Measurements from ENCODE around the gene FPR3. TPM values are rescaled to one million over a fixed set of nuclear protein-coding genes. Genes with fewer than 3 reads are reported as not detected.
"Not testable (repeated sequence)": the region's sequence is repeated elsewhere in the genome, so short reads cannot be mapped to it uniquely, and the experiment has no call there.

The FPR3 gene
- total and polyA plus RNA-seq, 11 donors: 0.38 to 35.5 (median 2.9) TPM

- peak overlapping the region in 9 of 12 donors; percentile 27 to 91 (median 49) for H3K27ac ChIP-seq
- H3K27me3 ChIP-seq: no peaks in the 10 kb centered on the region
- no peaks in the 10 kb centered on the region for H3K9me3 ChIP-seq
- TF ChIP-seq POLR2A (IDR thresholded peaks at IDR 0.05): no peak
- no peak for TF ChIP-seq CTCF (IDR thresholded peaks at IDR 0.05)
- DNase-seq: no peak
- H3K36me3 ChIP-seq: no peaks in the 10 kb centered on the region
- H3K4me3 ChIP-seq: no peak overlapping the region
- H3K4me1 ChIP-seq: peaks cover 0 to 94% (median 28%) of the 10 kb centered on the region in 12 donors
- no peak for ATAC-seq
- WGBS, 4 donors: 25 to 29% (median 28%) methylated on average over 5 of the region's 5 CpGs
- intact Hi-C loops (cut with DNase I): loop anchor here in 1 of 10 donors (10.0 kb wide), 1 partner anchor 89 kb away; no protein-coding TSS in a partner anchor
Measured at GRCh38 chr19:51803967-51804366, 9.0 kb downstream of the FPR3 start.

- not testable (repeated sequence) for ATAC-seq, H3K9me3 ChIP-seq, H3K27me3 ChIP-seq, DNase-seq, H3K4me3 ChIP-seq, H3K36me3 ChIP-seq
- Histone ChIP-seq H3K4me1 (peaks cover 0 to 93% (median 22%) of the 10 kb centered on the region in 12 donors), H3K27ac (peak overlapping the region in 2 of 12 donors; percentile 62 to 91)
- 48 to 65% (median 61%) methylated on average over 9 of the region's 9 CpGs for WGBS, 4 donors
- intact Hi-C loops (cut with DNase I): loop anchor here in 1 of 10 donors (10.0 kb wide), 1 partner anchor 90 kb away; no protein-coding TSS in a partner anchor
Measured at GRCh38 chr19:51804789-51805188, 9.8 kb downstream of the FPR3 start.

GRCh38 chr19:51805396-51805795, 10.4 kb downstream of the FPR3 start:
- peak overlapping the region in 1 of 12 donors; percentile 91 for H3K27ac ChIP-seq
- WGBS, 4 donors: 87 to 92% (median 90%) methylated on average over 8 of the region's 8 CpGs
- not testable (repeated sequence) for H3K36me3 ChIP-seq, DNase-seq, H3K27me3 ChIP-seq, ATAC-seq, H3K4me3 ChIP-seq, H3K9me3 ChIP-seq
- intact Hi-C loops (cut with DNase I): loop anchor here in 1 of 10 donors (10.0 kb wide), 1 partner anchor 91 kb away; no protein-coding TSS in a partner anchor
- H3K4me1 ChIP-seq: peaks cover 0 to 93% (median 19%) of the 10 kb centered on the region in 12 donors

GRCh38 chr19:51806571-51806970, 11.6 kb downstream of the FPR3 start:
- Histone ChIP-seq H3K27ac (peak overlapping the region in 2 of 12 donors; percentile 39 to 91), H3K4me1 (peaks cover 0 to 90% (median 12%) of the 10 kb centered on the region in 12 donors)
- not testable (repeated sequence) for H3K9me3 ChIP-seq, H3K4me3 ChIP-seq, DNase-seq, ATAC-seq, H3K27me3 ChIP-seq, H3K36me3 ChIP-seq
- 80 to 93% (median 90%) methylated on average over 5 of the region's 5 CpGs for WGBS, 4 donors
- intact Hi-C loops (cut with DNase I): loop anchor here in 1 of 10 donors (10.0 kb wide), 1 partner anchor 92 kb away; no protein-coding TSS in a partner anchor

GRCh38 chr19:51807111-51807701, 12.2 kb downstream of the FPR3 start:
- Histone ChIP-seq H3K4me3 (no peak overlapping the region), H3K4me1 (peaks cover 0 to 94% (median 11%) of the 10 kb centered on the region in 12 donors), H3K9me3 (no peaks in the 10 kb centered on the region), H3K27ac (peak overlapping the region in 2 of 12 donors; percentile 39 to 42), H3K27me3 (no peaks in the 10 kb centered on the region), H3K36me3 (no peaks in the 10 kb centered on the region)
- intact Hi-C loops (cut with DNase I): loop anchor here in 1 of 10 donors (10.0 kb wide), 1 partner anchor 92 kb away; no protein-coding TSS in a partner anchor
- peak in 2 of 5 donors; percentile 19 to 37 for DNase-seq
- ATAC-seq: no peak
- 22 to 44% (median 31%) methylated on average over 6 of the region's 6 CpGs for WGBS, 4 donors
- TF ChIP-seq POLR2A (IDR thresholded peaks at IDR 0.05) (no peak), CTCF (IDR thresholded peaks at IDR 0.05) (no peak)
